T47D (cell line): ENCODE measurements around the gene KCNS1.

Source experiments
- DNase-seq, 2 experiments: peaks; one replicate each; pipeline versions ENCODE4 v3.0.0 to v3.0.0-alpha.2; 2011 to 2012; ENCODE audit warnings: low read depth in 1 of 2, low spot score in 1 of 2
- JUND ChIP-seq: IDR thresholded peaks from 2 replicates; pipeline ENCODE4 v1.6.1; 2012; ENCODE audit warnings: low read depth
- in situ Hi-C: cut with HindIII; loops from 2 replicates; pipeline ENCODE4 v1.10.0; 2016; ENCODE audit warnings: low sequenced_read_pairs, low pct_unique_long_range_greater_than_20kb

Gene KCNS1

DNA sequence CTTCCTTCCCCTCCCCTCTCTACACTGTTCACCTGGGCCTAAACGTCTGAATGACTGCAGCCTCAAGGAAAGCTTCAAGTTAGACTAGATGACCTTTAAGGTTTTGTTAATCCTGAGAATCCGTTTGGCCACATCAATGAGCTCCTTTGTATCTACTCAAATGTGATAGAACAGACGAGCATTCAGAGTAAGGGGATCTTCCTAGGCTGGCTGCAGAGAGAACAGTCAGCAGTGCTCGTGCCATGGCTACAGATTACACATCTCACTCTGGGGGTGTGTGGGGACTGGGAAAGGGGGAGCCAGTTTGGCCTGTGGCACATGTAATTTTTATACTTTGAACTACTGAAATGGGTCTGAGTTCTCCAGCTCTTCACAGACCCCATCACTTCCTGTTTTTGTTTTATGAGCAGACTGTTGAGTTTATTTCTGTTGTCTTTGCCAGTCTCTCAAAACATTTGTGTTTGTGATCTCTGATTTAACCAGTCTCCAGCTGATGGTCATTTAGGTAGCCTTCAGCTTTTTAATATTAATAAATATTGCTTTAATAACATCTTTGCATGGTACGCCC lies 50.9 kb downstream of the KCNS1 start:
- no peak for TF ChIP-seq JUND
- no peak for DNase-seq
- in situ Hi-C loops: no loop called here

- in situ Hi-C loops: no loop called here
- no peak for TF ChIP-seq JUND
- no peak for DNase-seq
Measured at GRCh38 chr20:45049438-45049837, 51.5 kb downstream of the KCNS1 start.

DNA sequence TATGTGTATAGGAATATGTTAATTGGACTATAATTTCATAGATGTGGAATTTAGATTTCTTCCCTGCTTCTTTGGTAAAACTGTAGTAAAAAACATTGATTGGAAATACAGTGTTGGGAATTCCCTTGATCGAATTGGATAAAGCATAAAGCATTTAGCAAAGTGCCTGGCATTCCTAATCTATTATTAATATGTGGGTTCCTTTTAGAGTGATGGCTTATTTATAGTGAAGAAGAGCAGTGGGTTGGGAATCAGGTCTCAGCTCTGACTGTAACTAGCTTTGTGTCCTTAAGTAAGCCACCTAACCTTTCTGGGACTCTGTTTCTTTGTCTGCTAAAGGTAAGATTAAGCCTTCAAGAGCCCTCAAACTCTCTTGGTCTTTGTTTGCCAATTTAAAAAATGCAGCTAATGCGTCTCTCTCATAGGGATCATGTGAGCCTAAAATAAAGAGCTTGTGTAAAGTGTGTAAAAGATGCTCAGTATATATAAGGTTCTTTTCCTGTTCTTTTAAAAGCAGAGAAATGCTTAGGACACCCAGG lies 53.3 kb downstream of the KCNS1 start:
- in situ Hi-C loops: no loop called here
- TF ChIP-seq JUND: no peak
- no peak for DNase-seq

GRCh38 chr20:45044601-45045000 lies 56.3 kb downstream of the KCNS1 start:
- in situ Hi-C loops: no loop called here
- no peak for TF ChIP-seq JUND
- no peak for DNase-seq

DNA sequence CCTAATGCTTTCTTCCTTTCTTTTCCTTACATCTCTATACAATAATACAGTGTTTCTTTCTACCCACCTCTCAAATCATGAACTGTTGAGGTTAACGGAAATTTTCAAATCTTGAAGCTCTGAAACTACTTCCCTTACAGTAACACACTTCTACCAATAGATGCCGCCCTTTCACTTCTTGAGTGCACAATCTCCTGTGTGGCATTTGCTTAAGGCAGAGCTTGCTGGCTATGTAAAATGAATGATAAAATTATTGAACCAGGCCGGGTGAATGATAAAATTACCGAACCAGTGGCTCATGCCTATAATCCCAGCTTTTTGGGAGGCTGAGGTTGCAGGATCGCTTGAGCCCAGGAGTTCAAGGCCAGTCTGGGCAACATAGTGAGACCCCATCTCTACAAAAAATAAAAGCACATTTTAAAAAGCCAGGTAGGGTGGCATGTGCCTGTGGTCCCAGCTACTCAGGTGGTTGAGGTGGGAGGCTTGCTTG lies 56.8 kb downstream of the KCNS1 start:
- in situ Hi-C loops: no loop called here

GRCh38 chr20:45042978-45043377 lies 57.9 kb downstream of the KCNS1 start:
- in situ Hi-C loops: no loop called here
- TF ChIP-seq JUND: no peak
- no peak for DNase-seq

More for the DNA sequence above, 56.8 kb downstream of the KCNS1 start:
- no peak for TF ChIP-seq JUND
- DNase-seq: peak; percentile 49 to 88
